Measurements from ENCODE around the gene IGFBP2. TPM values are rescaled to one million over a fixed set of nuclear protein-coding genes. Genes with fewer than 3 reads are reported as not detected.

IGFBP2 gene, protein sequence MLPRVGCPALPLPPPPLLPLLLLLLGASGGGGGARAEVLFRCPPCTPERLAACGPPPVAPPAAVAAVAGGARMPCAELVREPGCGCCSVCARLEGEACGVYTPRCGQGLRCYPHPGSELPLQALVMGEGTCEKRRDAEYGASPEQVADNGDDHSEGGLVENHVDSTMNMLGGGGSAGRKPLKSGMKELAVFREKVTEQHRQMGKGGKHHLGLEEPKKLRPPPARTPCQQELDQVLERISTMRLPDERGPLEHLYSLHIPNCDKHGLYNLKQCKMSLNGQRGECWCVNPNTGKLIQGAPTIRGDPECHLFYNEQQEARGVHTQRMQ
- total RNA-seq (100 to 1,000 TPM in 1 of 2 donors, 10 to 100 TPM in 1; 88.8 to 242 TPM), polyA plus RNA-seq (1,000 to 10,000 TPM in 1 of 2 donors, 100 to 1,000 TPM in 1; 462 to 1,119 TPM)

- Histone ChIP-seq H3K9ac (ENCODE audit: low read depth in 1 of 2, low read length in 2 of 2) (peak within 1 kb of the TSS; percentile 81 to 99), H3K27ac (ENCODE audit: low read depth in 1 of 2, low read length in 2 of 2) (peak within 1 kb of the TSS; percentile 21 to 80), H3K36me3 (ENCODE audit: control insufficient read depth in 4 of 4, insufficient read depth in 3 of 4, low read depth in 1 of 4, low read length in 3 of 4) (peaks cover 0 to 2% (median 0%) of the 10 kb centered on the region in 4 donors), H3K9me3 (ENCODE audit: control insufficient read depth in 4 of 4, low read length in 3 of 4) (no peaks in the 10 kb centered on the region), H3K27me3 (ENCODE audit: control insufficient read depth in 4 of 4, insufficient read depth in 4 of 4, low read length in 3 of 4) (no peaks in the 10 kb centered on the region), H3K4me1 (ENCODE audit: control insufficient read depth in 4 of 4, insufficient read depth in 4 of 4, low read length in 3 of 4) (peaks cover 5 to 34% (median 16%) of the 10 kb centered on the region in 4 donors), H3K4me3 (ENCODE audit: low read depth in 1 of 3, low read length in 3 of 3) (peak within 1 kb of the TSS; percentile 81 to 92 (median 90))
- 2% methylated on average over 70 of the region's 70 CpGs for WGBS
- TF ChIP-seq, protein P1, sequence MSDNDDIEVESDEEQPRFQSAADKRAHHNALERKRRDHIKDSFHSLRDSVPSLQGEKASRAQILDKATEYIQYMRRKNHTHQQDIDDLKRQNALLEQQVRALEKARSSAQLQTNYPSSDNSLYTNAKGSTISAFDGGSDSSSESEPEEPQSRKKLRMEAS (IDR thresholded peaks at IDR 0.05) = no peak
- TF ChIP-seq NR2F2 (IDR thresholded peaks at IDR 0.05) (no peak), REST (IDR thresholded peaks at IDR 0.05) (no peak), HNF4G (IDR thresholded peaks at IDR 0.05) (no peak), RAD21 (IDR thresholded peaks at IDR 0.05) (peak in 1 of 2 donors; percentile 33), HNF4A (conservative IDR thresholded peaks at IDR 0.05) (peak in 1 of 2 donors; percentile 9), ATF3 (IDR thresholded peaks at IDR 0.05) (no peak)
- TF ChIP-seq, protein P2, sequence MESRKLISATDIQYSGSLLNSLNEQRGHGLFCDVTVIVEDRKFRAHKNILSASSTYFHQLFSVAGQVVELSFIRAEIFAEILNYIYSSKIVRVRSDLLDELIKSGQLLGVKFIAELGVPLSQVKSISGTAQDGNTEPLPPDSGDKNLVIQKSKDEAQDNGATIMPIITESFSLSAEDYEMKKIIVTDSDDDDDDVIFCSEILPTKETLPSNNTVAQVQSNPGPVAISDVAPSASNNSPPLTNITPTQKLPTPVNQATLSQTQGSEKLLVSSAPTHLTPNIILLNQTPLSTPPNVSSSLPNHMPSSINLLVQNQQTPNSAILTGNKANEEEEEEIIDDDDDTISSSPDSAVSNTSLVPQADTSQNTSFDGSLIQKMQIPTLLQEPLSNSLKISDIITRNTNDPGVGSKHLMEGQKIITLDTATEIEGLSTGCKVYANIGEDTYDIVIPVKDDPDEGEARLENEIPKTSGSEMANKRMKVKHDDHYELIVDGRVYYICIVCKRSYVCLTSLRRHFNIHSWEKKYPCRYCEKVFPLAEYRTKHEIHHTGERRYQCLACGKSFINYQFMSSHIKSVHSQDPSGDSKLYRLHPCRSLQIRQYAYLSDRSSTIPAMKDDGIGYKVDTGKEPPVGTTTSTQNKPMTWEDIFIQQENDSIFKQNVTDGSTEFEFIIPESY (IDR thresholded peaks at IDR 0.05) = no peak
- DNase-seq (ENCODE audit: low spot score) = peak; percentile 50
Observed at GRCh38 chr2:216632952-216633615, at the start of gene IGFBP2. TSS of gene IGFBP2 (plus strand) at chr2:216633420. CDS start at chr2:216633524, 104 bp downstream.

DNA sequence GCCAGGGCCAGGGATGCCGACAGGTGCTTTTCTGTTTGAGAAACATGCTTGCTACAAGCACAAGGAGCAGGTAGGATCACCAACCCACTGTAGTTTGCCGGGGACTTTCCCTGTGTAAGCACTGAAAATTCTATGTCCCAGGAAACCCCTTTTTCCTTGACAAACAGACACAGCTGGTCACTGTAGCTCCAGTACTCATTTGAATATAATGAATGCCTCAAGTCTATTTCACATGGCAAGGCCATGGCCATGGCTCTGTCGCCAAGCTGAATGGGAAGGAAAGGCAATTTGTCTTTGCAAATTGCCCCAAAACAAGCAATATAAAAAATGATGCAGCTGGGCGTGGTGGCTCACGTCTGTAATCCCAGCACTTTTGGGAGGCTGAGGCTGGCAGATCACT, 49.6 kb upstream of the IGFBP2 start:
- WGBS = 91% methylated on average over 5 of the region's 5 CpGs
- Histone ChIP-seq H3K27ac (ENCODE audit: low read depth in 1 of 2, low read length in 2 of 2) (no peak overlapping the region), H3K27me3 (ENCODE audit: control insufficient read depth in 4 of 4, insufficient read depth in 4 of 4, low read length in 3 of 4) (no peaks in the 10 kb centered on the region), H3K36me3 (ENCODE audit: control insufficient read depth in 4 of 4, insufficient read depth in 3 of 4, low read depth in 1 of 4, low read length in 3 of 4) (no peaks in the 10 kb centered on the region), H3K9ac (ENCODE audit: low read depth in 1 of 2, low read length in 2 of 2) (no peak overlapping the region), H3K4me3 (ENCODE audit: low read depth in 1 of 3, low read length in 3 of 3) (no peak overlapping the region), H3K4me1 (ENCODE audit: control insufficient read depth in 4 of 4, insufficient read depth in 4 of 4, low read length in 3 of 4) (no peaks in the 10 kb centered on the region), H3K9me3 (ENCODE audit: control insufficient read depth in 4 of 4, low read length in 3 of 4) (no peaks in the 10 kb centered on the region)
- DNase-seq (ENCODE audit: low spot score) = no peak
- TF ChIP-seq RAD21 (IDR thresholded peaks at IDR 0.05) = no peak
- TF ChIP-seq HNF4A (conservative IDR thresholded peaks at IDR 0.05) = no peak
- no peak for TF ChIP-seq FOXA2 (IDR thresholded peaks at IDR 0.05)
- no peak for TF ChIP-seq RXRA (IDR thresholded peaks at IDR 0.05)
- TF ChIP-seq, protein P2 (IDR thresholded peaks at IDR 0.05) = no peak
- no peak for TF ChIP-seq TAF1 (conservative IDR thresholded peaks at IDR 0.05)
- no peak for TF ChIP-seq YY1 (IDR thresholded peaks at IDR 0.05)
